DMS114 treated with DMSO at 0.1 percent for 48 hours (cell line): ENCODE results near the gene RAD51B.

Source experiments
- DNase-seq: peaks from one replicate; lab custom pipeline; 2025; ENCODE audit not compliant: unreplicated experiment; lab: John Stamatoyannopoulos, UW

Gene RAD51B

GRCh38 chr14:68316078-68316868, 496.7 kb downstream of the RAD51B start:
- DNase-seq, result no peak

GRCh38 chr14:68317239-68317638, 497.7 kb downstream of the RAD51B start:
- DNase-seq, result no peak

DNA sequence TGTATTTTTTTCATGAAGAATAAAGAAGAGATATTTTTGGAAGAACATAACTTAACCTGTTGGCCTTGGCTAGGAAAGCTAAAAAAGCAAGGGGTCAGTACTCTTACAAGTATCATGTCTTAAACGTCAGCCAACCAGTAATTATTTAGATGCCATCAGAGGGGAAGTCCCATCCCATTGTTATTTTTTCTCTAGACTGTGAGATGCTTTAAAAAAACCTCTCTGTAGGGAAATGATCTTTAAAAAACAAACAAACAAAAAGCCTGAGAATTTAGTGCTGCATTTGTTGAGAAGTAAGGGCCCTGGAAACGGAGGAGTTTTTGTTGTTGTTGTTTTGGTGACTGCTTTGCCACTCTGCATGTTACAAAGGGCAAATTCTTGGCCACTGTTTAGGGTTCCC, 499.2 kb downstream of the RAD51B start:
- no peak for DNase-seq

DNA sequence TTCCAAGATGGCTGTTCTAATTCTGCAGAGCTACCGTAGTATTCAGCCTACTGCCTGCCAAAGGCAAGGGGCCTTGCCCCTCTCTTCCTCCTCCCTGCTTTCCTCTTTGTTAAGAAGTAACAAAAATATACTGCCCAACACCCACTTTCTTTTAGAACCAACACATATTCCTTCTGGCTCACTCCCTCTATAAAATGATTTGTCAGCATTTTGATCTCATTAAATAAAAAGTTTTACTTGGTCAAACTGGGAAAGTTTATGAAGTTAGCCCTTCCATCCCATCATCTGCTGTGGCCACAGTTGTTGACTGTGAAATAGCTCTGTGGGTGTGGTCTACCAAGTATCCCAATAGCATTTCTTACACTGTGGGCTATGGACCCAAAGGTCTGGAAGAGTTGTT, 500.9 kb downstream of the RAD51B start:
- no peak for DNase-seq

DNA sequence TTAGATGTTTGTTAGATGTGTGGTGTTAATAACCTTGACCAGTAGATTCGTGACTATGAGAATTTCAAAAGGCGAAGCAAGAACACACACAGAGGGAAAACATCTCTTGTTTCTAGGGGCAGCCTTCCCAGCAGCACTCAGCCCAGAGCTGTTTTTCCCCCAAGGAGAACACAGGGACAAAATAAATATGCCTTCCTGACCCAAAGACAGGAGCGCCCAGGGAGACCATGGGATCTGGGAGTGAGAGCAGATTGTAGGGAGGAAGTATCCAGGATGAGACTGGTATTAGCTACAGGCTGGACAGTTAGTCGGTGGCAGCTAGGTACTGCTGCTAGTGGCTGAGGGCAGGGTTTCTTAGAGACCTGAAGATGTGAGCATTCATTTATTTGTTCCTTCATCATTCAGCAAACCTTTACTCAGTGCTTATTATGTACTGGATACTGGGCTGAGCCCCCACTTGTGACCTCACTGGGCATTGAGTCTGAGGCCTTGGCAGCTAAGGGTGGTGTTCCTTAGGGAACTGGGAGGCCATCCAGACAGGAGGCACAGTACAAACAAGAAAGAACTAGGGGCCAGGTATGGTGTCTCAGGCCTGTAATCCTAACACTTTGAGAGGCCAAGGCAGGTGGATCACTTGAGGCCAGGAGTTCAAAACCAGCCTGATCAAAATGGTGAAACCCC, 503.5 kb downstream of the RAD51B start:
- DNase-seq, result no peak

GRCh38 chr14:68325267-68325807, 505.8 kb downstream of the RAD51B start:
- no peak for DNase-seq

- no peak for DNase-seq
Measured at GRCh38 chr14:68327231-68327630, 507.7 kb downstream of the RAD51B start.

DNA sequence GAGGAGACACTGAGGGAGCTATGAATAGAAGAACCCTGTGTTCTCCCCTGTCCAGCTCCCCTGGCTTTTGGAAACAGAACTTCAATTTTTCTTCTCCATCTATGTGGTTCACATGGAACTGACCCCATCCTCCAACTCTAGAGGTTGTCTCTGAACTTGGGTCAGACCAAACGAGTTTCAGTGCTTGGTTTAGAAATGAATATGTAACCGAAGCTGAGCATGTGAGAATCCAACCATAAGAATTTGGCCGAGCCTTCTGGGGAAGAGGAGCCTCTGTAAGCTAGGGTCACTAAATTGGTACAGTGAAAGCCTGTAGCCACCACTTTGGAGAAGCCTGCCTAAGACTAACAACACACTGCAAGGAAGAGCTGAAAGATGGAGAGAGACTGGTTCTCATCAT, 508.9 kb downstream of the RAD51B start:
- DNase-seq, result no peak

DNA sequence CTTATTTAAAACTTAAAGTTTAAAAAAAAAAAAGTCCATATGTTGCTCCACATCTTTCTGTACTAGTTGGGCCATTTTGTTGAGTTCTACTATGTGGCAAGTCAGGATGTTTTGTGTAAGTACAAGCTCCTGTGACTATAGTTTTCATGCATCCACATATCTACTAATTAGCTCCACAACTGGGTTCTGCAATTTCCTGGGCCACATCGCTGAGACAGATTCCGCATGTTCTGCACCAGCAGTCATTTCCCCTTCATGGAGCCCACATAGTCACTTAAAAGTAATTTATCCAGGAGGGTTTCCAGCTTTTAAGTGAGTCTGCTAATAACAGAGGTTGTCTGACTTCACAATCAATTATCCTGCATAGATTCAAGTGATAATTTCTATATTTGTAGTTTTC, 511.8 kb downstream of the RAD51B start:
- DNase-seq, result no peak

- no peak for DNase-seq
Measured at GRCh38 chr14:68331991-68332390, 512.4 kb downstream of the RAD51B start.

- DNase-seq, result no peak
Measured at GRCh38 chr14:68333262-68333661, 513.7 kb downstream of the RAD51B start.

DNA sequence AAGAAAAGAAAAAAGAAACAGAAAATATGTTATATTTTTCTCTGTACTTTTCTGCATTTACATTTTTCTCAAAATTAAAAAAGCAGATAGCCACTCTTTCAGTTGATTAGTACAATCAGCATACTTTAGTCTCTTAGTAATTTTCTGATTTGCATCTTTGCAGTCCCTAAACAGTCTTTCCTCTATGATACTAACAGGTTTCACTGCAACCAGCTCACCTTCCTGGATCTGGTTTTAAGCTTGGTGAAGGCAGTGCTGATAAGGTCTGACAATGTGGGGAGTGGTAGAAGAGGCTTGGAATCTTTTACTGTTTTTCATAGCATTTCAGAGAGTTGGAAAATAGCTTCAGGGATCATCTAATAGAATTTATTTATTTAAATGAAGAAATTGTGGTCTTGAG, 515.7 kb downstream of the RAD51B start:
- no peak for DNase-seq

GRCh38 chr14:68336165-68336564, 516.6 kb downstream of the RAD51B start:
- no peak for DNase-seq

GRCh38 chr14:68337279-68337678, 517.7 kb downstream of the RAD51B start:
- no peak for DNase-seq

GRCh38 chr14:68340262-68340661, 520.7 kb downstream of the RAD51B start:
- DNase-seq, result no peak

DNA sequence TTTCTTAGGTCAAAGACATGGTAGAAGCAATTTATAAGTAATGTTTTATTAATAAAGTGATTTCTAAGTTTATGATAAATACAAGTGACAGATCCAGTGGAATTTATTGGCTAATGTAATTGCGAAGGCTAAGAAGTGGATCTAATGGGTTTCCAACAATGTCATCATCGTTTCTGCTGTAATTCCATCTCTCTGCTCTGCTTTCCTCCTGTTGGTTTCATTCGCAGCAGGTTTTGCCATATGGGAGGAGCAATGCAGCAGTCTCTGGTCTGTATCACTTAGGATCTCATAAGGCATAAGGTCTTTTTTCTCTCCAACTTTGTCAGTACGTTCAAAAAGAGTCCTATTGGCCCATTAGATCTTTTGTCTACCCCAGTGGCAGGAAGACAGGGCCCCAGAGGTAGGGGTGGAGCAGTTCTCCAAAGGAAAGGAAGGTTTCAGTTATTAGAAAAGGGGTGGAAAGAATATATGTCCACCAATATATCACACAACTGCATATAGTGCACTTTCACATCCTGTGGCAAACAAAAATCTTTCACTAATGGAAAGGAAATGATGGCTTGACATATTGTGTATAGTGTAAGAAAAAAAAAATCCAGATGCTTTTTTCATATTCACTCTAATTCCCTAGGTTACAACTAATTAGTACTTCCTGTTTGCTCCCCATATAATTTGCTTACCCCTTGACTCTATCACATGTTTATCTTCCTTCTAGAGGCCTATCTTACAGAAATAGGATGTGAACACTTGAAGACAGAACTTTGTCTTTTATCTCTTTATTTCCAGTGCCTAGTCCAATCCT, 522.0 kb downstream of the RAD51B start:
- no peak for DNase-seq

- no peak for DNase-seq
Measured at GRCh38 chr14:68342216-68342763, 522.7 kb downstream of the RAD51B start.

DNA sequence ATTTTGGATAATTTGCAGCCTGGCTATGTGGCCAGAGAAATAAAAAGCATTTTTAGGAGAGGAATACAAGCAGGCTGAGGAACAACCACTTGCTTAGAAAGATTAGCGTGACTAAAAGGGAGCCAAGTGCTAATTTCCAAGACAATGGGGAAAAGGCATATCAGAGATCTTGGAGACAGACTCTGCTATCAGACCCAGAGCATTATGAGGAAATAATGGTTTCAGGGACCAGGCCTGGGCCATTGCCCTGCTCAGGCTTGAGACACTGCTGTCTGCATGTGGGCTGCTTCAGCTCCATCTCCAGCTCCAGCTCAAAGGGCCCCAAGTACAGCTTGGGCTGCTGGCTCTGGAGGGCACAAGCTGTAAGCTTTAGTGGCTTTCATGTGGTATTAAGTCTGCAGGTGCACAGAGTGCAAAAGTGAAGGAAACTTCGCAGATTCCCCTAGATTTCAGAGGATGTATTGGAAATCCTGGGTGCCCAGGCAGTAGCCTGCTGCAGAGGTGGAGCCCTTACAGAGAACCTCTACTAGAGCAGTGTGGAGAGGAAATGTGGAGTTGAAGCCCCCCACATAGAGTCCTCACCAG, 524.0 kb downstream of the RAD51B start:
- DNase-seq, result no peak

DNA sequence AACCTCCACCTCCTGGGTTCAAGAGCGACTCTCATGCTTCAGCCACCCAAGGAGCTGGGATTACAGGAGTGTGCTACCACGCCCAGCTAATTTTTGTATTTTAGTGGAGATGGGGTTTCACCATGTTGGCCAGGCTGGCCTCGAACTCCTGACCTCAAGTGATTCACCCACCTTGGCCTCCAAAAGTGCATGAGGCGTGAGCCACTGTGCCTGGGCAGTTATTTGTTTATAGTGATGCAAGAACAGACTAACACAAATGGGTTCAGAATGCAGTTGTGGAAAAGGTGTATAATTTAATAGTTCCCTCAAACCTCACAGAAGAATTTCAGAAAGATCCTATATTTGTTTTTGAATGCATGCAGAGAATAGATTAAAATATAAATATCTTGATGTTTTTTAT, 526.2 kb downstream of the RAD51B start:
- no peak for DNase-seq

GRCh38 chr14:68346556-68347343, 527.2 kb downstream of the RAD51B start:
- DNase-seq, result no peak
